ENCODE results near the gene SKI. TPM values are rescaled to one million over a fixed set of nuclear protein-coding genes. Genes with fewer than 3 reads are reported as not detected.

SKI gene
- total and polyA plus RNA-seq, 7 experiments from 2014 or later: 0.61 to 278 (median 95.3) TPM

DNA sequence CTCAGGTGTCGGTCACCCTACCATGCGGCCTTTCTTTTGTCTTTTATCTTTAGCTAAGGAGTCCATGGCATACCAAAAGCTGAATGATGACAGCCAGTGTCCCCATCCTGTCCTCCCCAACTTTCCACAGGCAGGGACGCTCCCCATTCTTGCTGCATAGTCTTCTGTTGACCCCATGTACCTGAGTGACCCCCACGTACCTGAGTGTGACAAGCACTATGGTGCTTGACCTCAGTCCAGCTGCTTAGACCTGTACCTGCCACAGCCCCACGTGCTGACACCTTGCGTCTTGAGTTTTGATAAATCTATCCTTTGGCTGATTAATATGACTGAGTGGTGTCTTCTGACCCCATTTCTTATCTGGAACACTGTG, 26.9 kb downstream of the SKI start:
- Mint-ChIP-seq H3K4me1 (peaks cover 24 to 63% (median 45%) of the 10 kb centered on the region in 7 donors), H3K27ac (no peak overlapping the region), H3K27me3 (no peaks in the 10 kb centered on the region), H3K9me3 (peaks cover 0 to 18% (median 3%) of the 10 kb centered on the region in 11 donors), H3K4me3 (no peak overlapping the region), H3K36me3 (peaks cover 0 to 36% (median 3%) of the 10 kb centered on the region in 5 donors)
- ChIA-PET POLR2A (interaction anchor here (0.9 to 12.9 kb wide), 13 partner anchors 14 to 137 kb away, joined by 3 to 244 read pairs (median 10); partner anchors contain the start of genes MORN1, RER1 and SKI), CTCF (interaction anchor here (0.7 to 2.1 kb wide), 6 partner anchors 14 to 81 kb away, joined by 3 to 16 read pairs (median 4); no protein-coding TSS in a partner anchor)
- H3K4me3 ChIP-seq (ENCODE audit: low read length): peak overlapping the region; percentile 0
- intact Hi-C loops (cut with micrococcal nuclease): loop anchor here (1.0 to 5.0 kb wide), 8 partner anchors 23 to 1647 kb away; partner anchors contain the start of genes C1orf174 (in 1 of the 2), FAAP20 (in 1 of the 2), MORN1 (in 1 of the 2) and RER1 (in 1 of the 2)
- peaks cover 52 to 72% of the 10 kb centered on the region in 2 donors for H3K4me1 ChIP-seq (ENCODE audit: control insufficient read depth in 2 of 2, insufficient read depth in 2 of 2, low read length in 2 of 2)
- ATAC-seq (no peak), DNase-seq (no peak)
- H3K36me3 ChIP-seq (ENCODE audit: control insufficient read depth in 2 of 3, insufficient read depth in 3 of 3, low read length in 3 of 3): peaks cover 0 to 19% (median 3%) of the 10 kb centered on the region in 3 experiments
- peak overlapping the region; percentile 98 for H3K27ac ChIP-seq (ENCODE audit: low read depth, low read length)
- H3K27me3 ChIP-seq (ENCODE audit: control insufficient read depth in 2 of 2, insufficient read depth in 2 of 2, low read length in 2 of 2): no peaks in the 10 kb centered on the region
- peaks cover 12 to 23% (median 12%) of the 10 kb centered on the region in 3 experiments for H3K9me3 ChIP-seq (ENCODE audit: control insufficient read depth in 2 of 3, low read length in 3 of 3)

DNA sequence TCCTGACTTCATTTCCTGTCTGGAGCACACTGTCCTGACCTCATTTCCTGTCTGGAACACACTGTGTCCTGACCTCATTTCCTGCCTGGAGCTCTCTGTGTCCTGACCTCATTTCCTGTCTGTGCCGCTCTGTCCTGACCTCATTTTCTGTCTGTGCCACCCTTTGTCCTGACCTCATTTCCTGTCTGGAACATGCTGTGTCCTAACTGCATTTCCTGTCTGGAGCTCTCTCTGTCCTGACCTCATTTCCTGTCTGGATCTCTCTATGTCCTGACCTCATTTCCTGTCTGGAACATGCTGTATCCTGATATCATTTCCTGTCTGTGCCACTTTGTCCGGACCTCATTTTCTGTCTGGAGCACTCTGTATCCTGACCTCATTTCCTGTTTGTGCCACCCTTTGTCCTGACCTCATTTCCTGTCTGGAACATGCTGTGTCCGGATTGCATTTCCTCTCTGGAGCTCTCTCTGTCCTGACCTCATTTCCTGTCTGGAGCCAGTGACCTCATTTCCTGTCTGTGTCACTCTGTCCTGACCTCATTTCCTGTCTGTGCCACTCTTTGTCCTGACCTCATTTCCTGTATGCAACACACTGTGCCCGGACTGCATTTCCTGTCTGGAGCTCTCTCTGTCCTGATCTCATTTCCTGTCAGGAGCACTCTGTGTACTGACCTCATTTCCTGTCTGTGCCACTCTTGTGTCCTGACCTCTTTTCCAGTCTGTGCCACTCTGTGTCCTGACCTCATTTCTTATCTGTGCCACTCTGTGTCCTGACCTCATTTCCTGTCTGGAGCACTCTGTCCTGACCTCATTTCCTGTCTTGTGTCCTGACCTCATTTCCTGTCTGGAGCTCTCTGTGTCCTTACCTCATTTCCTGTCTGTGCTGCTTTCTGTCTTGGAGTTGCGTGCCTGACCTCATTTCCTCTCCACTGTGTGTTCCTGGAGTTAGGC, 27.6 kb downstream of the SKI start:
- peaks cover 0 to 38% (median 3%) of the 10 kb centered on the region in 5 donors for H3K36me3 Mint-ChIP-seq
- ATAC-seq: peak; percentile 79
- Histone ChIP-seq H3K4me1 (ENCODE audit: control insufficient read depth in 2 of 2, insufficient read depth in 2 of 2, low read length in 2 of 2) (peaks cover 52 to 70% of the 10 kb centered on the region in 2 donors), H3K9me3 (ENCODE audit: control insufficient read depth in 2 of 3, low read length in 3 of 3) (peaks cover 12 to 23% (median 12%) of the 10 kb centered on the region in 3 experiments), H3K27me3 (ENCODE audit: control insufficient read depth in 2 of 2, insufficient read depth in 2 of 2, low read length in 2 of 2) (no peaks in the 10 kb centered on the region), H3K4me3 (ENCODE audit: low read length) (peak overlapping the region; percentile 0), H3K36me3 (ENCODE audit: control insufficient read depth in 2 of 3, insufficient read depth in 3 of 3, low read length in 3 of 3) (peaks cover 0 to 19% (median 3%) of the 10 kb centered on the region in 3 experiments), H3K27ac (ENCODE audit: low read depth, low read length) (peak overlapping the region; percentile 98)
- POLR2A ChIA-PET: interaction anchor here (0.7 to 12.9 kb wide), 19 partner anchors 12 to 674 kb away, joined by 3 to 244 read pairs (median 7); partner anchors contain the start of genes FAAP20, MORN1, RER1 and SKI
- peaks cover 27 to 62% (median 51%) of the 10 kb centered on the region in 7 donors for H3K4me1 Mint-ChIP-seq
- H3K27me3 Mint-ChIP-seq: no peaks in the 10 kb centered on the region
- peak; percentile 59 to 99 (median 95) for DNase-seq
- H3K27ac Mint-ChIP-seq: no peak overlapping the region
- no peak overlapping the region for H3K4me3 Mint-ChIP-seq
- H3K9me3 Mint-ChIP-seq: peaks cover 0 to 18% (median 3%) of the 10 kb centered on the region in 11 donors
- CTCF ChIA-PET: interaction anchor here (0.7 to 2.1 kb wide), 11 partner anchors 15 to 159 kb away, joined by 3 to 16 read pairs (median 5); partner anchors contain the start of gene FAAP20
- intact Hi-C loops (cut with micrococcal nuclease): loop anchor here (1.0 to 5.0 kb wide), 10 partner anchors 23 to 1647 kb away; partner anchors contain the start of genes C1orf174 (in 1 of the 2), FAAP20 (in 1 of the 2), MORN1 (in 1 of the 2) and RER1 (in 1 of the 2)

DNA sequence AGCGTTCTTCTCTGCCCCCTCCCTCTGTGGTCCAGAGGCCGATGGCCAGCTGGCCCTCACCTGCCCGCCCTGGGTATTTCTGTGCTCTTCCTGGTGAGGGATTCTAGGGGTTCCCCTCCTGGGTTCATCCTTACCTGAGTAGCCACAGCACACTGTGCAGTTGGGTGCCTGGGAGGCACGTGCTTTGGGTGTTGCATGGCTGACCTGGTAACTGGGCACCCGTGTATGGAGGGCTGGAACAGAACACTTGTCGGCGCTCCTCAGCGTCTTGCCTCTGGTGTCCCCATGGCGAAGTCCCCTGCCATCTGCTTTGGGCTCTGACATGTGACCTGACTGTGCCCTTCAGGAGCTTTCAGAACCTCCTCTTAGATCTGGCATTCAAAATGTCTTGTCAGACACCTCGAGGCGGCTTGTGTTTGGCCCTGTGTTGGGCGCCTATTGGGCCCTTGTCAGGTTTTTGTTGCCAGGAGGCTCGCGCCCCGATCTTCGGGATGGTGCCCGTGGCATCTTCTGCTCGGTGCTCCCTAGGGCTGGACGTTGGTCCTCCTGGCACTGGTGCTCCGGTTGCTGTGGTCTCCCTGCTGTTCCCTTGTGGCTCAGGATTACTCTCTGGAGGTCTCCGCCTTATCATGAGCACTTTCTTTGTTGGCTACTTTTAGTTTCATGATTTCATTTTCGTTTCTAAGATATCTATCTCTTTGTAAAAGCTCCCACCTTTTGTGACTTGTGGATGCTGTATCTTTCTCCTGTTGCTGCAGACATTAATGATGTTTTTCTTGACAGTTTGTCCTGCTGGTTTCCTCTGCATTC, 28.5 kb downstream of the SKI start:
- H3K4me1 ChIP-seq (ENCODE audit: control insufficient read depth in 2 of 2, insufficient read depth in 2 of 2, low read length in 2 of 2): peaks cover 49 to 68% of the 10 kb centered on the region in 2 donors
- peaks cover 0 to 18% (median 3%) of the 10 kb centered on the region in 11 donors for H3K9me3 Mint-ChIP-seq
- H3K4me1 Mint-ChIP-seq: peaks cover 27 to 62% (median 56%) of the 10 kb centered on the region in 7 donors
- no peaks in the 10 kb centered on the region for H3K27me3 Mint-ChIP-seq
- H3K9me3 ChIP-seq (ENCODE audit: control insufficient read depth in 2 of 3, low read length in 3 of 3): peaks cover 12 to 23% (median 12%) of the 10 kb centered on the region in 3 experiments
- H3K27ac Mint-ChIP-seq: no peak overlapping the region
- H3K36me3 Mint-ChIP-seq: peaks cover 0 to 33% (median 3%) of the 10 kb centered on the region in 5 donors
- peak in 1 of 9 donors; percentile 58 for DNase-seq
- peak overlapping the region; percentile 98 for H3K27ac ChIP-seq (ENCODE audit: low read depth, low read length)
- ChIA-PET CTCF (interaction anchor here (0.8 to 2.1 kb wide), 8 partner anchors 16 to 158 kb away, joined by 3 to 16 read pairs (median 6); partner anchors contain the start of gene FAAP20), POLR2A (interaction anchor here (0.6 to 12.9 kb wide), 18 partner anchors 13 to 675 kb away, joined by 3 to 244 read pairs (median 8); partner anchors contain the start of genes FAAP20, MORN1, RER1 and SKI)
- no peak for ATAC-seq
- peak overlapping the region in 5 of 10 donors; percentile 8 to 57 (median 45) for H3K4me3 Mint-ChIP-seq
- no peaks in the 10 kb centered on the region for H3K27me3 ChIP-seq (ENCODE audit: control insufficient read depth in 2 of 2, insufficient read depth in 2 of 2, low read length in 2 of 2)
- no peak overlapping the region for H3K4me3 ChIP-seq (ENCODE audit: low read length)
- peaks cover 0 to 19% (median 3%) of the 10 kb centered on the region in 3 experiments for H3K36me3 ChIP-seq (ENCODE audit: control insufficient read depth in 2 of 3, insufficient read depth in 3 of 3, low read length in 3 of 3)
- intact Hi-C loops (cut with micrococcal nuclease): loop anchor here (1.0 to 5.0 kb wide), 4 partner anchors 34 to 1646 kb away; partner anchors contain the start of gene C1orf174 (in 1 of the 2)

DNA sequence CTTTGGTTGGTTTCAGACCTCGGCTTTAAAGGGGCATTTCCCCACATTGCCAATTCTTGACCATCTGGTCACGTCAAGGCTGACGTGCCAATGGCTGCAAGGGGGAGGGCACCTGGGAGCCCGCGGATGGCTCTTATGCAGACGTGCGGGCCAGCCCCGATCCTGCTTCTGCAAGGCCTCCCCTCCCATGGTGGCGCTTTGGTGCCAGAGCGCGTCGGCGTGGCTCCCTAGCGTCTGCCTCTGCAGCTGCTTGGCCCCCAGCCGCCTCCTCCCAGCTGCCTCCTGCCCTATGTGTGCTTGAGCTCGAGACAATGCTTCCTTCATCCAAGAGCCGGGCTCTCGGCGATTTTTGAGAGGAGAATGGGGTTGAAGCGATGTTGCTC, 29.1 kb downstream of the SKI start:
- Histone ChIP-seq H3K36me3 (ENCODE audit: control insufficient read depth in 2 of 3, insufficient read depth in 3 of 3, low read length in 3 of 3) (peaks cover 0 to 19% (median 3%) of the 10 kb centered on the region in 3 experiments), H3K4me3 (ENCODE audit: low read length) (no peak overlapping the region), H3K4me1 (ENCODE audit: control insufficient read depth in 2 of 2, insufficient read depth in 2 of 2, low read length in 2 of 2) (peaks cover 43 to 62% of the 10 kb centered on the region in 2 donors), H3K27me3 (ENCODE audit: control insufficient read depth in 2 of 2, insufficient read depth in 2 of 2, low read length in 2 of 2) (no peaks in the 10 kb centered on the region), H3K9me3 (ENCODE audit: control insufficient read depth in 2 of 3, low read length in 3 of 3) (peaks cover 12 to 23% (median 12%) of the 10 kb centered on the region in 3 experiments), H3K27ac (ENCODE audit: low read depth, low read length) (peak overlapping the region; percentile 98)
- Mint-ChIP-seq H3K4me3 (peak overlapping the region in 5 of 10 donors; percentile 8 to 57 (median 45)), H3K36me3 (peaks cover 0 to 28% (median 3%) of the 10 kb centered on the region in 5 donors), H3K27me3 (no peaks in the 10 kb centered on the region), H3K9me3 (peaks cover 0 to 18% (median 3%) of the 10 kb centered on the region in 11 donors), H3K4me1 (peaks cover 23 to 62% (median 54%) of the 10 kb centered on the region in 7 donors), H3K27ac (no peak overlapping the region)
- no peak for DNase-seq
- no peak for ATAC-seq
- intact Hi-C loops (cut with micrococcal nuclease): loop anchor here in 1 of 2 donors (2.0 to 5.0 kb wide), 2 partner anchors 58 to 1645 kb away; partner anchors contain the start of gene C1orf174
- ChIA-PET CTCF (no interaction called here), POLR2A (interaction anchor here (0.6 to 12.9 kb wide), 3 partner anchors 24 to 398 kb away, joined by 4 to 244 read pairs (median 10); no protein-coding TSS in a partner anchor)

DNA sequence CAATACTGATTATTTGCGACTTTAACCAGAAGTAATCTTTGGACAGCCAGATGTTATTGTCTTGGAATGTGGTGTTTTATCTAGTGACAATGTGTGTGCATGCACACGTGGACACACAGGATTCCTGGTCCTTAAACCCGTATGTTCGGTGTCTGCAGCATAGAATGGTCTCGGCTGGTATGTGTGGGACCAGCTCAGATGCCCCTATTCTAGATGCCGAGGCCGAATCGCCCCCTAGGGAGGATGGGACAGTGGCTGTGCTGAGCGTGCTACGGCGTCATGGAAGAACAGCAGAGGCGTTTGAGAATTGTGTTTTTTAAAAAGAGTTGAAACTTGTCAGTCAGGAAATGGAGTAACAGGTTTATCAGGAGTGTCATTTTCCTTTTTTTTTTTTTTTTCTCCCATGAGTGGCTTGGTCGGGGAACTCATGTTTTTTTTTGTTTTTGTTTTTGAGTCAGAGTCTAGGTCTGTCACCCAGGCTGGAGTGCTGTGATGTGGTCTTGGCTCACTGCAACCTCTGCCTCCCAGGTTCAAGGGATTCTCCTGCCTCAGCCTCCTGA, 30.1 kb downstream of the SKI start:
- peaks cover 24 to 61% (median 55%) of the 10 kb centered on the region in 7 donors for H3K4me1 Mint-ChIP-seq
- CTCF ChIA-PET: interaction anchor here (1.1 kb wide), 1 partner anchor 63 kb away, joined by 3 read pairs; the partner anchor contains the start of gene FAAP20
- Histone ChIP-seq H3K27ac (ENCODE audit: low read depth, low read length) (peak overlapping the region; percentile 70), H3K4me1 (ENCODE audit: control insufficient read depth in 2 of 2, insufficient read depth in 2 of 2, low read length in 2 of 2) (peaks cover 42 to 58% of the 10 kb centered on the region in 2 donors), H3K9me3 (ENCODE audit: control insufficient read depth in 2 of 3, low read length in 3 of 3) (peaks cover 12 to 23% (median 12%) of the 10 kb centered on the region in 3 experiments), H3K4me3 (ENCODE audit: low read length) (no peak overlapping the region), H3K36me3 (ENCODE audit: control insufficient read depth in 2 of 3, insufficient read depth in 3 of 3, low read length in 3 of 3) (peaks cover 0 to 16% (median 3%) of the 10 kb centered on the region in 3 experiments), H3K27me3 (ENCODE audit: control insufficient read depth in 2 of 2, insufficient read depth in 2 of 2, low read length in 2 of 2) (no peaks in the 10 kb centered on the region)
- peak overlapping the region; percentile 61 to 78 (median 68) for H3K4me3 Mint-ChIP-seq
- peak overlapping the region in 4 of 9 donors; percentile 78 to 98 (median 95) for H3K27ac Mint-ChIP-seq
- ATAC-seq (no peak), DNase-seq (peak in 1 of 9 donors; percentile 51)
- H3K9me3 Mint-ChIP-seq: peaks cover 0 to 14% (median 3%) of the 10 kb centered on the region in 11 donors
- intact Hi-C loops (cut with micrococcal nuclease): loop anchor here in 1 of 2 donors (2.0 to 5.0 kb wide), 2 partner anchors 17 to 1644 kb away; partner anchors contain the start of gene C1orf174
- H3K36me3 Mint-ChIP-seq: peaks cover 0 to 22% (median 0%) of the 10 kb centered on the region in 5 donors
- H3K27me3 Mint-ChIP-seq: no peaks in the 10 kb centered on the region
- POLR2A ChIA-PET: interaction anchor here (0.5 to 12.9 kb wide), 4 partner anchors 17 to 58 kb away, joined by 4 to 244 read pairs (median 5); no protein-coding TSS in a partner anchor
